ENCODE data around the gene AP2M1.

DNA sequence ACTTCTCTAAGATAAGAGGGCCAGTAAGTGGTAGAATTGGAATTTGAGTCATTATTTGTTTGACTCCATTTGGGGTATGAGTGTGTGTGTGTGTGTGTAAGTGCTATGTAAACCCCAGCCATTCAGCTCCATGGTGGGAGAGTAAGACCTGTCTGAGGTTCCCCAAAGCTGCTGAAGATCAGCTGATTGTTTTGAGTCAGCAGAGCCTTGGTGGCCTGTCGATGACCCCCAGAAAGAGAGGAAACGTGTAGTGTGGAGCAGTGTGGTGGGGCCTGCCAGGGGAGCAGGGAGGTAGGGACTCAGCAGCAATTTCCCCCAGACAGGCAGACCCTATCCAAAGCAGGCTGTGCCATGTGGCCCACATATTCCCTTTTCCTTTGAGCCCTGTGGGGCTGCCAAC, 14.2 kb upstream of the AP2M1 start:
- no peak for TF ChIP-seq CTCF (IDR thresholded peaks at IDR 0.05)
- TF ChIP-seq POLR2A (IDR thresholded peaks at IDR 0.05) = no peak
